ENCODE data around the gene DGKG.

GRCh38 chr3:186235554-186235953, 126.5 kb downstream of the DGKG start:
- TF ChIP-seq CTCF (IDR thresholded peaks at IDR 0.05) (no peak), POLR2A (IDR thresholded peaks at IDR 0.05) (no peak)

All from tibial nerve (tissue), 3 donors.